ENCODE results near the gene ALDH1L2.
A peak's percentile ranks its signal among the peaks of the same experiment; 100 is the strongest.

ALDH1L2 gene

GRCh38 chr12:104974626-104975290 is 109.5 kb downstream of the ALDH1L2 start:
- H3K4me3 ChIP-seq (ENCODE audit: low read depth, low read length) = no peak overlapping the region
- TF ChIP-seq, protein P1, sequence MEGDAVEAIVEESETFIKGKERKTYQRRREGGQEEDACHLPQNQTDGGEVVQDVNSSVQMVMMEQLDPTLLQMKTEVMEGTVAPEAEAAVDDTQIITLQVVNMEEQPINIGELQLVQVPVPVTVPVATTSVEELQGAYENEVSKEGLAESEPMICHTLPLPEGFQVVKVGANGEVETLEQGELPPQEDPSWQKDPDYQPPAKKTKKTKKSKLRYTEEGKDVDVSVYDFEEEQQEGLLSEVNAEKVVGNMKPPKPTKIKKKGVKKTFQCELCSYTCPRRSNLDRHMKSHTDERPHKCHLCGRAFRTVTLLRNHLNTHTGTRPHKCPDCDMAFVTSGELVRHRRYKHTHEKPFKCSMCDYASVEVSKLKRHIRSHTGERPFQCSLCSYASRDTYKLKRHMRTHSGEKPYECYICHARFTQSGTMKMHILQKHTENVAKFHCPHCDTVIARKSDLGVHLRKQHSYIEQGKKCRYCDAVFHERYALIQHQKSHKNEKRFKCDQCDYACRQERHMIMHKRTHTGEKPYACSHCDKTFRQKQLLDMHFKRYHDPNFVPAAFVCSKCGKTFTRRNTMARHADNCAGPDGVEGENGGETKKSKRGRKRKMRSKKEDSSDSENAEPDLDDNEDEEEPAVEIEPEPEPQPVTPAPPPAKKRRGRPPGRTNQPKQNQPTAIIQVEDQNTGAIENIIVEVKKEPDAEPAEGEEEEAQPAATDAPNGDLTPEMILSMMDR (IDR thresholded peaks at IDR 0.05; ENCODE audit: low read depth, low read length, missing control alignments) = no peak

DNA sequence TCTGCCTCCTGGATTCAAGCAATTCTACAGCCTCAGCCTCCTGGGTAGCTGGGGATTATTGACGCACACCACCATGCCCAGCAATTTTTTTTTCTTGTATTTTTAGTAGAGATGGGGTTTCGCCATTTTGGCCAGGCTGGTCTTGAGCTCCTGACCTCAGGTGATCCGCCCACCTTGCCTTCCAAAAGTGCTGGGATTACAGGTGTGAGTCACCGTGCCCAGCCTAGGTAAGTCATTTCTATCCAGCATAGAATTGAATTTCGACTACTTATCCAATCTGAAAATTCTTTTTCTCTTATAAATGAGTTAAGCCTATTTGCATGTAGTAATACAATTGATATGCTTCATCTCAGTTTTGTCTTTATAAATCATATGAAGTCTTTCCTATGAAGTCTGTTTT is 111.0 kb downstream of the ALDH1L2 start:
- TF ChIP-seq, protein P1 (IDR thresholded peaks at IDR 0.05; ENCODE audit: low read depth, low read length, missing control alignments) = no peak
- no peak overlapping the region for H3K4me3 ChIP-seq (ENCODE audit: low read depth, low read length)
- no peak for DNase-seq (ENCODE audit: low read depth)

More at GRCh38 chr12:104974626-104975290, 109.5 kb downstream of the ALDH1L2 start:
- DNase-seq (ENCODE audit: low read depth) = peak; percentile 94

GRCh38 chr12:104971306-104971705 is 113.0 kb downstream of the ALDH1L2 start:
- TF ChIP-seq, protein P1 (IDR thresholded peaks at IDR 0.05; ENCODE audit: low read depth, low read length, missing control alignments) = no peak
- no peak overlapping the region for H3K4me3 ChIP-seq (ENCODE audit: low read depth, low read length)
- no peak for DNase-seq (ENCODE audit: low read depth)

All from GM12864 (cell line).